Natural killer cell treated with Interleukin-12 subunit alpha and Interleukin-12 subunit beta and Interleukin-15 and Interleukin-18, amount 100 ng/mL, for 72 hours (primary cell): Measurements from ENCODE around the gene ATP2B2. TPM values are rescaled to one million over a fixed set of nuclear protein-coding genes. Genes with fewer than 3 reads are reported as not detected.

Source experiments
- ATAC-seq, 2 donors: fragments of 150-1000 bp; cut with Tn5 transposase in 1 of 2; sonication (Bioruptor Pico), chemical (Tn5 transposase) in 1 of 2; 2 replicates each; pipeline ENCODE4 v1.10.0; 2021
- DNase-seq: peaks from one replicate; pipeline ENCODE4 v3.0.0; 2022; ENCODE audit warnings: low spot score
- H3K27ac Mint-ChIP-seq, 2 donors: 1 replicate in 1 of 2; 2 replicates in 1 of 2; pipeline ENCODE4 v1.8.0; 2022; ENCODE audit warnings: mixed read lengths in 2 of 2, mild to moderate bottlenecking in 1 of 2, moderate library complexity in 1 of 2
- H3K27me3 Mint-ChIP-seq, 2 donors: 1 replicate in 1 of 2; 2 replicates in 1 of 2; pipeline ENCODE4 v1.8.0; 2022; ENCODE audit warnings: mixed read lengths in 2 of 2
- H3K36me3 Mint-ChIP-seq: one replicate; pipeline ENCODE4 v1.8.0; 2022; ENCODE audit warnings: mixed read lengths
- H3K4me1 Mint-ChIP-seq, 2 donors: 1 replicate in 1 of 2; 2 replicates in 1 of 2; pipeline ENCODE4 v1.8.0; 2022; ENCODE audit warnings: low read depth in 2 of 2, mixed read lengths in 2 of 2, mild to moderate bottlenecking in 1 of 2
- H3K4me3 Mint-ChIP-seq: one replicate; pipeline ENCODE4 v1.8.0; 2022; ENCODE audit warnings: mixed read lengths
- H3K9me3 Mint-ChIP-seq: 2 replicates; pipeline ENCODE4 v1.8.0; 2022; ENCODE audit warnings: mixed read lengths
- total RNA-seq, 2 donors: library from RNA; stranded (reverse); gene quantifications; one replicate each; pipeline ENCODE4 v1.2.3, GENCODE V29; 2022

Gene ATP2B2
- total RNA-seq, 2 donors from 2014 or later = not detected

GRCh38 chr3:10411598-10412332 is 93.6 kb downstream of the ATP2B2 start:
- Mint-ChIP-seq H3K4me3 (no peak overlapping the region), H3K36me3 (no peaks in the 10 kb centered on the region), H3K9me3 (no peaks in the 10 kb centered on the region), H3K27ac (no peak overlapping the region), H3K27me3 (peaks cover 8 to 10% of the 10 kb centered on the region in 2 donors), H3K4me1 (no peaks in the 10 kb centered on the region)
- no peak for ATAC-seq
- DNase-seq = no peak

DNA sequence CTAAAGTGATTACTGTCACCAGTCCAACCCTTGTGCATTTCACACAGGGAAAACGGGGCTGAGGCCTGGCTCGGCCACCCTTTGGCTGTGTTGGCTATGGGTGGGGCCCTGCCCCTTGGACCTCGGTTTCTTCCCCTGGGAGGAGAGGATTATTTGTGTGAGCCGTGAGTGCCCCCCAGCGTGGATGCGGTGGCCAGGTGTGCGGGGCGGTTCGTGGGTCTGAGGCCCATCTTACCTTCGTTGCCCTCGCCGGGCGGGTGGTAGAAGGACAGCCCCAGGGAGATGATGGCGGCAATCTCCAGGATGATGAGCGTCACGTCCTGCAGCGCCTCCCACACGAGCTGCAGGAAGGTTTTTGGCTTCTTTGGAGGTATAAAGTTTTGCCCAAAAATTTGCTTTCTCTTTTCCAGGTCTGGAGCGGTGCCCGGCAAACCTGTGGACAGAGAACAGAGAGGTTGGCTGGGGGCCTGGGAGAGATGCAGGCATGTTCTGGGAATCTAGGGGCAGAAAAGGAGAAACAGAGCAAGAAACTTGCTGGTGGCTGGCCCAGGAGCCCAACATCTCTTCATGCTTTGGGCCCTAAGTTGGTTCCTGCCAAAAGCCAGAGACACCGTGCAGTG is 94.9 kb downstream of the ATP2B2 start:
- no peak for ATAC-seq
- Mint-ChIP-seq H3K4me3 (no peak overlapping the region), H3K9me3 (no peaks in the 10 kb centered on the region), H3K36me3 (no peaks in the 10 kb centered on the region), H3K4me1 (no peaks in the 10 kb centered on the region), H3K27ac (no peak overlapping the region), H3K27me3 (peaks cover 7% of the 10 kb centered on the region in 2 donors)
- no peak for DNase-seq

GRCh38 chr3:10408680-10409079 is 96.7 kb downstream of the ATP2B2 start:
- no peak overlapping the region for H3K4me3 Mint-ChIP-seq
- ATAC-seq (no peak), DNase-seq (no peak)
- H3K36me3 Mint-ChIP-seq = no peaks in the 10 kb centered on the region
- no peaks in the 10 kb centered on the region for H3K27me3 Mint-ChIP-seq
- no peaks in the 10 kb centered on the region for H3K9me3 Mint-ChIP-seq
- no peaks in the 10 kb centered on the region for H3K4me1 Mint-ChIP-seq
- H3K27ac Mint-ChIP-seq = no peak overlapping the region

GRCh38 chr3:10407361-10407760 is 98.0 kb downstream of the ATP2B2 start:
- H3K4me1 Mint-ChIP-seq = no peaks in the 10 kb centered on the region
- H3K27me3 Mint-ChIP-seq = no peaks in the 10 kb centered on the region
- H3K4me3 Mint-ChIP-seq = no peak overlapping the region
- no peaks in the 10 kb centered on the region for H3K36me3 Mint-ChIP-seq
- DNase-seq (no peak), ATAC-seq (no peak)
- no peaks in the 10 kb centered on the region for H3K9me3 Mint-ChIP-seq
- H3K27ac Mint-ChIP-seq = no peak overlapping the region

DNA sequence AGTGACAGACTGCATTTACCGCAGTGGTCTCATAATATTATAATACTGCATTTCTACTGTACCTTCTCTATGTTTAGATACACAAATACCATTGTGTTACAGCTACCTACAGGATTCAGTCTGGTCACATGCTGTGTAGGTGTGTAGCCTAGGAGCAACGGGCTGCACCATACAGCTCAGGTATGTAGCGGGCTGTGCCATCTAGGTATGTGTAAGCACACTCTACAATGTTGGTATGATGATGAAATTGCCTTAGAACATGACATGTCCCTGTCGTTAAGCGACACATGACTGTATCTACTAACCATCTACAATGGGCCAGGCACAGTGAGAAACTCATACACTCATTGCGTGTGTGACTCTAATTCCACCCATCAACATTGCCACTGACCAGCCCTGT is 99.0 kb downstream of the ATP2B2 start:
- H3K36me3 Mint-ChIP-seq = no peaks in the 10 kb centered on the region
- DNase-seq (no peak), ATAC-seq (no peak)
- H3K4me3 Mint-ChIP-seq = no peak overlapping the region
- no peaks in the 10 kb centered on the region for H3K9me3 Mint-ChIP-seq
- H3K4me1 Mint-ChIP-seq = no peaks in the 10 kb centered on the region
- no peaks in the 10 kb centered on the region for H3K27me3 Mint-ChIP-seq
- no peak overlapping the region for H3K27ac Mint-ChIP-seq

- H3K27ac Mint-ChIP-seq = no peak overlapping the region
- H3K9me3 Mint-ChIP-seq = no peaks in the 10 kb centered on the region
- ATAC-seq = no peak
- no peak overlapping the region for H3K4me3 Mint-ChIP-seq
- H3K36me3 Mint-ChIP-seq = no peaks in the 10 kb centered on the region
- no peaks in the 10 kb centered on the region for H3K4me1 Mint-ChIP-seq
- DNase-seq = no peak
- H3K27me3 Mint-ChIP-seq = no peaks in the 10 kb centered on the region
Observed at GRCh38 chr3:10405816-10406215, 99.6 kb downstream of the ATP2B2 start.

DNA sequence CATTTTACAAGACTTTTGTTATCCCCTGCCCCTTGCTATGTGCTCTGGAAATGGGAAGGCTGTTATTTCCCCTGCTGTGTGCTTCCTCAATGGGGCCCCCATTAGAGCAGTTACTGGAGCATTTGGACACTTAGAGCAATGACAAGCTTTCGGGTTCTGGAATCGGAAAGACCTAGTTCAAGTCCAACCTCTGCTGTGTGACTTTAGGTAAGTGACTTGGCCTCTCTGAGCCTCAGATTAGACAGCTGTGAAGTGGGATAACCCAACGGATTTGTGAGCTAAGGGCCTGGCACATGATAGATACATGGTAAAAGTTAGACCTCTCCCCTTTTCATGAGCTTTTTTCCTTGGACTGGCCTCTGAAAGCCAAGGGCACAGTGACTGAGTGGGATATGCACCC is 100.5 kb downstream of the ATP2B2 start:
- no peak for ATAC-seq
- Mint-ChIP-seq H3K4me1 (no peaks in the 10 kb centered on the region), H3K9me3 (no peaks in the 10 kb centered on the region), H3K27me3 (no peaks in the 10 kb centered on the region), H3K27ac (no peak overlapping the region), H3K36me3 (no peaks in the 10 kb centered on the region), H3K4me3 (no peak overlapping the region)
- DNase-seq = no peak

GRCh38 chr3:10404377-10404776 is 101.0 kb downstream of the ATP2B2 start:
- ATAC-seq = no peak
- DNase-seq = no peak
- Mint-ChIP-seq H3K36me3 (no peaks in the 10 kb centered on the region), H3K4me1 (no peaks in the 10 kb centered on the region), H3K27me3 (no peaks in the 10 kb centered on the region), H3K9me3 (no peaks in the 10 kb centered on the region), H3K4me3 (no peak overlapping the region), H3K27ac (no peak overlapping the region)

DNA sequence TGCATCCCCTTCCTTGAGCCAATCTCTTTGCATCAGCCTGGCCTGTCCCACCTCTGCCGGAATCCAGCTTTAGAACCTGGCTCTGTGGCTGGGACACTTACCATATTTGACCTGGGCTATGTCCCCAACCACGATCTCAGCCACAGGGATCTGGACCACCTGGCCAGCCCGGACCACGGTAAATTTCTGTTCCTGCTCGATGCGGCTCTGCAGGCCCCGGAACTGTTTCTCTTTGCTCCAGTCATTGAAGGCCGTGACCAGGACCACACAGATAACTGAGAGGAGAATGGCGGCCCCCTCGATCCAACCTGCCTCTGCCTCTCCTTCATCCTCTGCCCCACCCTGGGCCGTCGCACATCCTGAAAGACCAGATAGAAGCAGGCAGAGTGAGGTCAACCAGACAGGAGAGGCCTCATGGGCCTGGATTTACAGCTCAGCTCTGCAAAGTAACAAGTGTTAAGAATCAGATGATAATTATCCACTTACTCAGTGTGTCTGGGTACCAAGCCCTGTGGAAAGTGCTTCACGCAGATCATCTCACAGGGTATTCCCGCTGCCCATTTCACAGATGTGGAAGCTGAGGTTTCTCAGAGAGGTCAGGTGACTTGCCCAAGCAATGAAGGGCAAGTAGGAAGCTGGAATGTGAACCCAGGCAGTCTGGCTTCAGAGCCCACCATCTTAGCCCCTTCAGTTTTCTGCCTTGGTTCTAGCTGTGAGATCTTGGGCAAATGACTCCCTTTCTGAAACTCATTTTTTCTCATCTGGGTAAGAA is 103.2 kb downstream of the ATP2B2 start:
- no peak overlapping the region for H3K27ac Mint-ChIP-seq
- DNase-seq = no peak

GRCh38 chr3:10400749-10401495 is 104.5 kb downstream of the ATP2B2 start:
- DNase-seq (no peak), ATAC-seq (no peak)
- Mint-ChIP-seq H3K36me3 (no peaks in the 10 kb centered on the region), H3K27ac (no peak overlapping the region), H3K9me3 (no peaks in the 10 kb centered on the region), H3K27me3 (no peaks in the 10 kb centered on the region), H3K4me1 (peaks cover 0 to under 1% of the 10 kb centered on the region in 2 donors), H3K4me3 (no peak overlapping the region)

More for the DNA sequence above, 103.2 kb downstream of the ATP2B2 start:
- no peaks in the 10 kb centered on the region for H3K9me3 Mint-ChIP-seq
- H3K4me3 Mint-ChIP-seq = no peak overlapping the region
- no peaks in the 10 kb centered on the region for H3K4me1 Mint-ChIP-seq
- no peaks in the 10 kb centered on the region for H3K36me3 Mint-ChIP-seq
- H3K27me3 Mint-ChIP-seq = no peaks in the 10 kb centered on the region
- ATAC-seq = no peak

DNA sequence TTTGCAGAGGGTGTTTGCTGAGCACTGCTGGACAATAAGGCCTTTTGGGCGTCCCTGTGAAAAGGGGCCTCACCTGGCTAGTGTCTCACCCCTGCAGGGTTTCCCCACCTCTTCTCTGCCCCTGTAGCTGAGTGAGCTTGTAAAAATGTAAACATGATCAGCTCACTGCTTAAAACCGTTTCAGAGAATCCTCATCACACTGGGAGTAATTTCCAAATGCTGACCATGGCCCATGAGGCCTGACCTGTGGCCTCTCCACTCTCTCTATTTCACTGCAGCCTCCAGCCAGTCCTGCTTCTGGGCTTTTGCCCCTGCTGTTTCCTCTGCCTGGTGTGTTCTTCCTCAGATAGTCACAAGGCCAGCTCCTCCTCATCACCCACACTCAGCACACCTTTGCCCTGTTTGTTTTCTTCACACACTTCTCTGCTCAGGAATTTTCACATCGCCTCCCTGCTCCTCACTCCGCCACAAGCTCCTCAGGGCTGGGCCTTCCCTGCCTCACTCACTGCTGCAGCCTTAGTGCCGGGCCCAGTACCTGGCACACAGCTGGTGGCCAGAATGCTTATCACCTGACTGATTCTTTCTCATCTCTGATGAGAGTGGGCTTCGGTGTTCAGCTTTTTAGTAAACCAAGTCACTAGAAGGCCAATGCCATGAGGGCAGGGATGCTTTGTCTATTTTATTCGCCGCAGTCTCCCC is 105.2 kb downstream of the ATP2B2 start:
- DNase-seq (no peak), ATAC-seq (no peak)
- no peak overlapping the region for H3K27ac Mint-ChIP-seq
- H3K4me3 Mint-ChIP-seq = no peak overlapping the region
- H3K4me1 Mint-ChIP-seq = peaks cover 0 to 4% of the 10 kb centered on the region in 2 donors
- no peaks in the 10 kb centered on the region for H3K36me3 Mint-ChIP-seq
- no peaks in the 10 kb centered on the region for H3K9me3 Mint-ChIP-seq
- H3K27me3 Mint-ChIP-seq = no peaks in the 10 kb centered on the region

DNA sequence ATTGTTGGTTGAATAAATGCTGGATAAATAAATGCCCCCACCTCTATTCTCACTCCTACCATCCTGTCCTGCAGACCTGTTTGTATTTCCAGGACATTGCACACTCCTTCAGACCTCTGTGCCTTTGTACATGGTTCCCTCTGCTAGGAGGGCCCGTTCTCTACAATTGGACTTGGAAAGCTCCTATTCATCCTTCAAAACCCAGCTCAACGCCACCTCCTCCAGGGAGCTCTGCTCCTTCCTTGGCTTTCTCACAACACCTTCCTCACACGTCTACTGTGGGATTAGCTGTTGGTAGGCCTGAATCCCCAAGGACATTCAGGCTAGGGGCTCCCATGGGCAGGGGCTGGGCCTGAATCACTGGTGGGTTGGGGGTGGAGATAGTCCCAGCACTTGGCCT is 105.8 kb downstream of the ATP2B2 start:
- no peak overlapping the region for H3K4me3 Mint-ChIP-seq
- H3K9me3 Mint-ChIP-seq = no peaks in the 10 kb centered on the region
- no peaks in the 10 kb centered on the region for H3K36me3 Mint-ChIP-seq
- ATAC-seq (no peak), DNase-seq (no peak)
- no peak overlapping the region for H3K27ac Mint-ChIP-seq
- no peaks in the 10 kb centered on the region for H3K27me3 Mint-ChIP-seq
- H3K4me1 Mint-ChIP-seq = peaks cover 0 to 7% of the 10 kb centered on the region in 2 donors

- Mint-ChIP-seq H3K27me3 (no peaks in the 10 kb centered on the region), H3K27ac (no peak overlapping the region), H3K4me1 (peaks cover 0 to 7% of the 10 kb centered on the region in 2 donors), H3K4me3 (no peak overlapping the region), H3K36me3 (no peaks in the 10 kb centered on the region), H3K9me3 (no peaks in the 10 kb centered on the region)
- ATAC-seq (no peak), DNase-seq (no peak)
Observed at GRCh38 chr3:10398341-10398740, 107.0 kb downstream of the ATP2B2 start.
